ENCODE measurements around the gene ANKRD10. TPM values are rescaled to one million over a fixed set of nuclear protein-coding genes. Genes with fewer than 3 reads are reported as not detected.

Gene ANKRD10
- total and polyA plus RNA-seq, 2 of the 8 experiments (the other 6 are each of a cell fraction or from before 2014, with no cell fraction given) = 146 to 218 TPM

DNA sequence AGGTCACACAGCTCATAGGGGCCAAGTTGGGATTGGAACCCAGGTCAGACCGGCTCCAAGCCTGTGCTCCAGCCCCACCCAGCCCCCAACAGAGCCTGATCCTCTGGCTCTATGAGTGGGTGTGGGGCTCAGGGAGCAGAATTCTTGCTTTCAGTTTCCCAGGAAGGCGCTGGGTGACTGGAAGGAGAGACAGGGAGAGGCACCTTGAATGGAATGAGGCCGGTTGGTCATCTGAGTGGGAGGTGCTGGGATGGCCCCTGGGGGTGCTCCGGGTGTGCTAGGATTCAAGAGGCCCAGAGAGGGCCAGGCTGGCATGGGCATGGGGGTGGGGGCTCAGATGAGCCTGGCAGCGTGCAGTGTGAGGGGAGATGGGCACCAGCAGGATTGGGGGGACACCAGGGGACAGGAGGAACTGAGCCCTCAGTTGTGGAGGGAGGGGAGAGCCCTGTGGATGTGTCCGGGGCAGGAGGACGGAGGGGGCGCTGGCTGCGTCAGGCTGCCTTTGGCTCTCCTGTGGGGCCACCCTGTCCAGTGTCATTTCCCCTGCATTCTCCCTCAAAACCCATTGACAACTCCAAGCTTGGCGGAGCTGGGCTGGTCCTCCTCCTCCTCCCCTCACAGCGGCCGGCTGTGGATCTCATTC is 31.2 kb upstream of the ANKRD10 start:
- DNase-seq (ENCODE audit: low read depth in 1 of 2, low spot score in 2 of 2) (no peak), FAIRE-seq (no peak)
- Histone ChIP-seq H3K23me2 (ENCODE audit: low read depth, low read length) (peaks cover 2% of the 10 kb centered on the region; the same call in 1 of the 2 replicates), H3K79me2 (ENCODE audit: control insufficient read depth in 1 of 2, insufficient read depth in 2 of 2, low read length in 2 of 2) (no peaks in the 10 kb centered on the region), H3K14ac (ENCODE audit: insufficient read length) (no peak overlapping the region), H3K4me1 (replicated peaks in 1 of 4; ENCODE audit: control insufficient read depth in 3 of 4, insufficient read depth in 4 of 4, low read length in 3 of 4) (peaks cover 0 to 2% (median 0%) of the 10 kb centered on the region in 4 experiments; a peak in 1 of 7 replicates), H2AK5ac (ENCODE audit: low read depth, low read length) (no peak overlapping the region), H3K4ac (replicated peaks; ENCODE audit: insufficient read length, low read depth, low read length) (no peak overlapping the region), H3K27me3 (replicated peaks in 1 of 4; ENCODE audit: control insufficient read depth in 3 of 4, extremely low read depth in 1 of 4, insufficient read depth in 3 of 4, low read length in 3 of 4) (no peaks in the 10 kb centered on the region), H2BK15ac (ENCODE audit: low read length) (no peak overlapping the region; the same call in 1 of the 2 replicates), H3K36me3 (ENCODE audit: control insufficient read depth in 2 of 4, insufficient read depth in 4 of 4, low read length in 3 of 4) (no peaks in the 10 kb centered on the region), H4K20me1 (replicated peaks in 1 of 2; ENCODE audit: control insufficient read depth in 1 of 2, insufficient read depth in 2 of 2, low read length in 2 of 2) (peaks cover 0 to 1% of the 10 kb centered on the region in 2 experiments), H3K4me2 (ENCODE audit: insufficient read depth in 1 of 2, low read depth in 2 of 2, low read length in 2 of 2) (no peak overlapping the region), H3K23ac (ENCODE audit: insufficient read length) (no peak overlapping the region), H2BK5ac (ENCODE audit: low read depth, low read length) (no peak overlapping the region), H2BK120ac (replicated peaks; ENCODE audit: low read depth, low read length) (no peak overlapping the region), H2BK12ac (ENCODE audit: low read depth, low read length) (no peak overlapping the region), H3K79me1 (ENCODE audit: low read depth, low read length) (no peaks in the 10 kb centered on the region), H4K5ac (ENCODE audit: insufficient read length, low read depth, low read length) (no peak overlapping the region), H3K9me3 (ENCODE audit: insufficient read depth in 2 of 2, low read depth in 1 of 2, low read length in 1 of 2) (no peaks in the 10 kb centered on the region), H3K18ac (ENCODE audit: extremely low read depth, low read length) (no peak overlapping the region), H4K91ac (replicated peaks; ENCODE audit: insufficient read length, low read length) (no peak overlapping the region), H3K27ac (ENCODE audit: low read depth, low read length) (no peak overlapping the region), H2AFZ (ENCODE audit: low read length) (no peak overlapping the region), H3K9ac (replicated peaks in 1 of 4; ENCODE audit: extremely low read depth in 1 of 4, low read depth in 3 of 4, low read length in 3 of 4) (no peak overlapping the region), H4K8ac (ENCODE audit: extremely low read depth, insufficient read depth, low read length) (no peak overlapping the region), H3K56ac (replicated peaks; ENCODE audit: insufficient read length, low read depth, low read length) (no peak overlapping the region), H2BK20ac (ENCODE audit: low read length) (no peak overlapping the region), H3K4me3 (ENCODE audit: extremely low read depth in 1 of 4, insufficient read depth in 2 of 4, low read depth in 3 of 4, low read length in 4 of 4) (no peak overlapping the region)
- 73% methylated on average over 6 of the region's 12 CpGs; no CpG with 5 or more reads in 1 of the 2 experiments for WGBS, 2 experiments (ENCODE audit: extremely low coverage in 1 of 2, insufficient coverage in 1 of 2, insufficient read length in 1 of 2, insufficient replicate concordance in 2 of 2, low coverage in 1 of 2, low lambda C conversion rate in 2 of 2, missing lambda C conversion rate in 1 of 2)
- CTCF ChIA-PET (ENCODE audit: partially characterized antibody) = interaction anchor here (0.7 to 3.0 kb wide), 4 partner anchors 103 to 538 kb away, joined by 3 to 33 read pairs (median 4); no protein-coding TSS in a partner anchor
- POLR2A ChIA-PET (ENCODE audit: partially characterized antibody) = no interaction called here
- TF ChIP-seq GABPA (IDR thresholded peaks at IDR 0.05; ENCODE audit: borderline replicate concordance, insufficient read depth, low read length) (no peak), KDM1A (IDR thresholded peaks at IDR 0.05; ENCODE audit: borderline replicate concordance, low read length) (no peak), ZNF274 (IDR thresholded peaks at IDR 0.05; ENCODE audit: borderline replicate concordance, extremely low read depth, low read length) (no peak), JUND (IDR thresholded peaks at IDR 0.05; ENCODE audit: low read length) (no peak), CTBP2 (IDR thresholded peaks at IDR 0.05; ENCODE audit: borderline replicate concordance, insufficient read depth, insufficient read length, low read length) (no peak), TEAD4 (IDR thresholded peaks at IDR 0.05; ENCODE audit: low read depth, low read length) (no peak), CHD1 (IDR thresholded peaks at IDR 0.05; ENCODE audit: low read depth, low read length) (no peak), EZH2 (IDR thresholded peaks at IDR 0.05; ENCODE audit: low read depth, low read length, severe bottlenecking) (no peak), EP300 (IDR thresholded peaks at IDR 0.05; ENCODE audit: borderline replicate concordance in 1 of 2, low read depth in 2 of 2, low read length in 2 of 2) (no peak), JUN (IDR thresholded peaks at IDR 0.05; ENCODE audit: low read depth, low read length) (no peak), CBX8 (IDR thresholded peaks at IDR 0.05; ENCODE audit: borderline replicate concordance, low read depth, low read length) (no peak)

Measured in H1 (cell line).